Activated T-helper 17 cell treated with anti-CD3 and anti-CD28 coated beads, Interleukin-2, amount 50 U/mL, for 72 hours (primary cell): Measurements from ENCODE around the gene MYO5B. TPM values are rescaled to one million over a fixed set of nuclear protein-coding genes. Genes with fewer than 3 reads are reported as not detected.

Experiments
- ATAC-seq: fragments of 150-1000 bp; cut with Tn5 transposase; replicated peaks from 2 replicates; pipeline ENCODE4 v1.10.0; 2021; ENCODE audit warnings: mild to moderate bottlenecking, moderate library complexity
- H3K27ac Mint-ChIP-seq: one replicate; pipeline ENCODE4 v1.8.0; 2022; ENCODE audit warnings: mixed read lengths
- H3K27me3 Mint-ChIP-seq: one replicate; pipeline ENCODE4 v1.8.0; 2022; ENCODE audit warnings: mixed read lengths
- H3K36me3 Mint-ChIP-seq: one replicate; pipeline ENCODE4 v1.8.0; 2022; ENCODE audit warnings: low read depth, mild to moderate bottlenecking, mixed read lengths
- H3K4me1 Mint-ChIP-seq: one replicate; pipeline ENCODE4 v1.8.0; 2022; ENCODE audit warnings: mixed read lengths
- H3K4me3 Mint-ChIP-seq: one replicate; pipeline ENCODE4 v1.8.0; 2022; ENCODE audit warnings: mild to moderate bottlenecking, mixed read lengths
- H3K9me3 Mint-ChIP-seq: one replicate; pipeline ENCODE4 v1.8.0; 2022; ENCODE audit warnings: mixed read lengths
- total RNA-seq, 2 donors: library from RNA; stranded (reverse); gene quantifications; one replicate each; pipeline ENCODE4 v1.2.3, GENCODE V29; 2022

The MYO5B gene
- total RNA-seq, 2 donors from 2014 or later: 0.29 TPM; not detected in 1

- Mint-ChIP-seq H3K36me3 (peaks cover 54% of the 10 kb centered on the region), H3K9me3 (peaks cover 12% of the 10 kb centered on the region), H3K27ac (peak overlapping the region; percentile 14), H3K27me3 (no peaks in the 10 kb centered on the region), H3K4me1 (no peaks in the 10 kb centered on the region), H3K4me3 (no peak overlapping the region)
- no peak for ATAC-seq
These were observed 416.0 kb downstream of the MYO5B start for GRCh38 chr18:49778826-49779465.

Other genes with a start within 250 kb of the MYO5B start
- gene CFAP53, start 71.3 kb upstream of the MYO5B start, total RNA-seq: 1 to 10 TPM in 1 of 2 donors, under 1 TPM in 1; 0.61 to 3.0 TPM
- gene MBD1, start 86.4 kb upstream of the MYO5B start, total RNA-seq: 10 to 100 TPM; 89.9 to 98.7 TPM
- 100 to 1,000 TPM; 125 to 129 TPM for gene CXXC1, start 92.5 kb upstream of the MYO5B start, total RNA-seq
- 10 to 100 TPM; 40.7 to 42.9 TPM for gene SKA1, start 179.9 kb upstream of the MYO5B start, total RNA-seq